ENCODE measurements around the gene GPC6. TPM values are rescaled to one million over a fixed set of nuclear protein-coding genes. Genes with fewer than 3 reads are reported as not detected.

GPC6 gene
- total RNA-seq, 1 experiment from 2014 or later, result not detected

- no TSS peak for BruUV-seq (replicated peaks)
- Mint-ChIP-seq H3K9me3 (ENCODE audit: low read depth, unreplicated experiment) (peaks cover 4% of the 10 kb centered on the region), H3K27me3 (ENCODE audit: unreplicated experiment) (no peaks in the 10 kb centered on the region), H3K4me1 (ENCODE audit: low read depth, unreplicated experiment) (no peaks in the 10 kb centered on the region), H3K27ac (ENCODE audit: unreplicated experiment) (no peak overlapping the region), H3K36me3 (ENCODE audit: insufficient read depth, unreplicated experiment) (no peaks in the 10 kb centered on the region), H3K4me3 (ENCODE audit: low read depth, unreplicated experiment) (no peak overlapping the region)
- CTCF ChIA-PET, result no interaction called here
- intact Hi-C loops (cut with micrococcal nuclease; ENCODE audit: unreplicated experiment), result no loop called here
- TF ChIP-seq CTCF (IDR thresholded peaks at IDR 0.05; ENCODE audit: unreplicated experiment), result no peak
- DNase-seq, result no peak
Observed at GRCh38 chr13:93307651-93308050, 81.0 kb downstream of the GPC6 start.

- no peaks in the 10 kb centered on the region for H3K4me1 Mint-ChIP-seq (ENCODE audit: low read depth, unreplicated experiment)
- no peaks in the 10 kb centered on the region for H3K9me3 Mint-ChIP-seq (ENCODE audit: low read depth, unreplicated experiment)
- CTCF ChIA-PET, result no interaction called here
- intact Hi-C loops (cut with micrococcal nuclease; ENCODE audit: unreplicated experiment), result no loop called here
- no peak for TF ChIP-seq CTCF (IDR thresholded peaks at IDR 0.05; ENCODE audit: unreplicated experiment)
- DNase-seq, result no peak
- H3K36me3 Mint-ChIP-seq (ENCODE audit: insufficient read depth, unreplicated experiment), result no peaks in the 10 kb centered on the region
- H3K27ac Mint-ChIP-seq (ENCODE audit: unreplicated experiment), result no peak overlapping the region
- H3K4me3 Mint-ChIP-seq (ENCODE audit: low read depth, unreplicated experiment), result no peak overlapping the region
- H3K27me3 Mint-ChIP-seq (ENCODE audit: unreplicated experiment), result no peaks in the 10 kb centered on the region
- BruUV-seq (replicated peaks), result no TSS peak
Observed at GRCh38 chr13:93309886-93310523, 83.4 kb downstream of the GPC6 start.

- Mint-ChIP-seq H3K4me3 (ENCODE audit: low read depth, unreplicated experiment) (no peak overlapping the region), H3K36me3 (ENCODE audit: insufficient read depth, unreplicated experiment) (no peaks in the 10 kb centered on the region), H3K9me3 (ENCODE audit: low read depth, unreplicated experiment) (no peaks in the 10 kb centered on the region), H3K27ac (ENCODE audit: unreplicated experiment) (no peak overlapping the region), H3K4me1 (ENCODE audit: low read depth, unreplicated experiment) (no peaks in the 10 kb centered on the region), H3K27me3 (ENCODE audit: unreplicated experiment) (no peaks in the 10 kb centered on the region)
- DNase-seq, result no peak
- CTCF ChIA-PET, result interaction anchor here (0.6 kb wide), 1 partner anchor 14 kb away, joined by 3 read pairs; no protein-coding TSS in a partner anchor
- intact Hi-C loops (cut with micrococcal nuclease; ENCODE audit: unreplicated experiment), result no loop called here
- no peak for TF ChIP-seq CTCF (IDR thresholded peaks at IDR 0.05; ENCODE audit: unreplicated experiment)
- no TSS peak for BruUV-seq (replicated peaks)
Observed at GRCh38 chr13:93316841-93317240, 90.2 kb downstream of the GPC6 start.

- H3K4me3 Mint-ChIP-seq (ENCODE audit: low read depth, unreplicated experiment), result no peak overlapping the region
- intact Hi-C loops (cut with micrococcal nuclease; ENCODE audit: unreplicated experiment), result no loop called here
- H3K27me3 Mint-ChIP-seq (ENCODE audit: unreplicated experiment), result no peaks in the 10 kb centered on the region
- H3K9me3 Mint-ChIP-seq (ENCODE audit: low read depth, unreplicated experiment), result no peaks in the 10 kb centered on the region
- no peaks in the 10 kb centered on the region for H3K36me3 Mint-ChIP-seq (ENCODE audit: insufficient read depth, unreplicated experiment)
- BruUV-seq (replicated peaks), result no TSS peak
- H3K4me1 Mint-ChIP-seq (ENCODE audit: low read depth, unreplicated experiment), result no peaks in the 10 kb centered on the region
- H3K27ac Mint-ChIP-seq (ENCODE audit: unreplicated experiment), result no peak overlapping the region
- CTCF ChIA-PET, result no interaction called here
- TF ChIP-seq CTCF (IDR thresholded peaks at IDR 0.05; ENCODE audit: unreplicated experiment), result no peak
- no peak for DNase-seq
Observed at GRCh38 chr13:93318534-93319254, 92.1 kb downstream of the GPC6 start.

Data from Calu3 (cell line).